Tibial nerve (tissue), 3 donors: ENCODE results near the gene ALAD.

Source experiments
- CTCF ChIP-seq, 5 experiments: fragments of 200-600 bp in 3 of 5; fragments of 450-650 bp in 2 of 5; sonication (generic) in 3 of 5; IDR thresholded peaks; one replicate each; pipeline ENCODE4 v1.5.1; 2016 to 2019; ENCODE audit warnings: antibody characterized with exemption in 5 of 5, mild to moderate bottlenecking in 3 of 5, moderate library complexity in 2 of 5
- POLR2A ChIP-seq, 2 donors: fragments of 450-650 bp; IDR thresholded peaks; one replicate each; pipeline ENCODE4 v1.6.1; 2017; ENCODE audit warnings: antibody characterized with exemption in 2 of 2, mild to moderate bottlenecking in 2 of 2, moderate library complexity in 2 of 2

GRCh38 chr9:113449376-113449775 is 48.3 kb upstream of the ALAD start:
- no peak for TF ChIP-seq POLR2A (IDR thresholded peaks at IDR 0.05)
- no peak for TF ChIP-seq CTCF (IDR thresholded peaks at IDR 0.05)
